HepG2 (cell line): Measurements from ENCODE around the gene CLEC9A. TPM values are rescaled to one million over a fixed set of nuclear protein-coding genes. Genes with fewer than 3 reads are reported as not detected.

Experiments
- ATAC-seq: fragments of 200-7000 bp; cut with Tn5 transposase; 3 replicates; pipeline ENCODE4 v1.9.1; 2020; ENCODE audit warnings: mild to moderate bottlenecking, moderate library complexity
- BruUV-seq: library from RNA; stranded (reverse); fragments of 400-500 nt; replicated peaks from 2 replicates; lab custom pipeline; 2021; lab: Mats Ljungman, UMichigan
- CTCF ChIA-PET: fragments of 300-600 bp; formaldehyde crosslinking; extraction: SDS; loops from one replicate; lab custom pipeline; 2021; ENCODE audit warnings: low total read pairs, inconsistent platforms, low intra/inter-chr PET ratio; lab: Yijun Ruan, JAX
- POLR2A ChIA-PET: fragments of 350-600 bp; sonication (Branson Sonifier 250); formaldehyde crosslinking; loops from one replicate; lab custom pipeline; 2020; ENCODE audit warnings: antibody characterized with exemption, inconsistent platforms; lab: Yijun Ruan, JAX
- DNase-seq: peaks from one replicate; pipeline ENCODE4 v3.0.0-alpha.2; 2015; ENCODE audit warnings: low spot score
- FAIRE-seq: peaks from 3 replicates; lab custom pipeline; 2011; peaks lifted over from hg19 to GRCh38; lab: Jason Lieb, UNC
- H2AFZ ChIP-seq: one replicate; pipeline ENCODE4 v1.6.1; 2011; ENCODE audit warnings: low read length, inconsistent platforms
- H3K27ac ChIP-seq: fragments of 300-600 bp; 3 replicates; pipeline ENCODE4 v1.8.0; 2011; ENCODE audit warnings: mixed run types, mild to moderate bottlenecking, mixed read lengths, low read length, inconsistent platforms; ENCODE audit not compliant: insufficient read depth; ENCODE audit errors: extremely low read length
- H3K27me3 ChIP-seq, 2 experiments: fragments of 200-600 bp in 1 of 2; 2 replicates in 1 of 2; 3 replicates in 1 of 2; pipeline versions ENCODE4 v1.6.0 to v1.8.0; 2011; ENCODE audit warnings: low read length in 2 of 2, mild to moderate bottlenecking in 2 of 2, moderate library complexity in 2 of 2, inconsistent platforms in 1 of 2; ENCODE audit not compliant: insufficient read depth in 2 of 2, control insufficient read depth in 1 of 2
- H3K36me3 ChIP-seq, 2 experiments: fragments of 200-600 bp in 1 of 2; replicated peaks in 1 of 2; 2 replicates in 1 of 2; 3 replicates in 1 of 2; pipeline versions ENCODE4 v1.5.1 to v1.8.0; 2011; ENCODE audit warnings: low read length in 2 of 2, inconsistent platforms in 1 of 2; ENCODE audit not compliant: insufficient read depth in 2 of 2, control insufficient read depth in 1 of 2
- H3K4me1 ChIP-seq: 2 replicates; pipeline ENCODE4 v1.5.1; 2012; ENCODE audit warnings: low read length, inconsistent platforms; ENCODE audit not compliant: insufficient read depth
- H3K4me2 ChIP-seq: 2 replicates; pipeline ENCODE4 v1.6.0; 2011; ENCODE audit warnings: low read depth, low read length, inconsistent platforms
- H3K4me3 ChIP-seq, 3 experiments: fragments of 200-600 bp in 1 of 3; sonication (generic), shearing (Covaris generic) in 1 of 3; replicated peaks in 1 of 3; 2 replicates each; pipeline ENCODE4 v1.5.1; 2011 to 2016; ENCODE audit warnings: low read length in 3 of 3, inconsistent platforms in 2 of 3, low read depth in 2 of 3, mild to moderate bottlenecking in 2 of 3, control low read depth in 1 of 3, mixed read lengths in 1 of 3; ENCODE audit not compliant: insufficient read depth in 1 of 3
- H3K79me2 ChIP-seq: one replicate; pipeline ENCODE4 v1.6.1; 2011; ENCODE audit warnings: low read length, inconsistent platforms; ENCODE audit not compliant: insufficient read depth
- H3K9ac ChIP-seq: 2 replicates; pipeline ENCODE4 v1.6.0; 2011; ENCODE audit warnings: mild to moderate bottlenecking, low read depth, low read length, inconsistent platforms; ENCODE audit not compliant: insufficient read depth
- H3K9me3 ChIP-seq: 2 replicates; pipeline ENCODE4 v1.5.1; 2012; ENCODE audit warnings: mild to moderate bottlenecking, low read length
- H4K20me1 ChIP-seq: 2 replicates; pipeline ENCODE4 v1.6.0; 2011; ENCODE audit warnings: inconsistent platforms, mild to moderate bottlenecking, low read length, moderate library complexity; ENCODE audit not compliant: insufficient read depth
- ATM ChIP-seq: fragments of 450-650 bp; IDR thresholded peaks from 2 replicates; pipeline ENCODE4 v1.7.1; 2017; ENCODE audit warnings: mild to moderate bottlenecking, borderline replicate concordance
- CHCHD3 ChIP-seq: sonication (generic); formaldehyde crosslinking; IDR thresholded peaks from 2 replicates; pipeline ENCODE4 v1.8.0; 2022; ENCODE audit warnings: mild to moderate bottlenecking, missing genetic modification reagents, moderate library complexity
- ETS1 ChIP-seq: sonication (generic); formaldehyde crosslinking; IDR thresholded peaks from 2 replicates; pipeline ENCODE4 v1.4.0; 2020; ENCODE audit warnings: missing genetic modification reagents
- HMG20B ChIP-seq: conservative IDR thresholded peaks from 2 replicates; pipeline ENCODE4 v1.6.1; 2016; ENCODE audit warnings: missing genetic modification reagents, missing compliant biosample characterization
- MEF2D ChIP-seq: sonication (generic); formaldehyde crosslinking; IDR thresholded peaks from 2 replicates; pipeline ENCODE4 v1.5.1; 2020; ENCODE audit warnings: mild to moderate bottlenecking, missing genetic modification reagents
- MIER3 ChIP-seq: IDR thresholded peaks from 2 replicates; pipeline ENCODE4 v1.6.1; 2016; ENCODE audit warnings: missing compliant biosample characterization, borderline replicate concordance
- NFE2L1 ChIP-seq: sonication (generic); formaldehyde crosslinking; IDR thresholded peaks from 2 replicates; pipeline ENCODE4 v1.4.0; 2020; ENCODE audit warnings: missing genetic modification reagents, mild to moderate bottlenecking, borderline replicate concordance
- PLRG1 ChIP-seq: fragments of 450-650 bp; conservative IDR thresholded peaks from 2 replicates; pipeline ENCODE4 v1.6.1; 2016
- POLR2AphosphoS5 ChIP-seq: IDR thresholded peaks from 2 replicates; pipeline ENCODE4 v1.6.1; 2012; ENCODE audit warnings: low read depth, low read length
- RBM22 ChIP-seq: fragments of 200-400 bp; formaldehyde crosslinking; optimal IDR thresholded peaks from 2 replicates; pipeline ENCODE3; 2017; ENCODE audit warnings: mild to moderate bottlenecking, low read length, moderate library complexity
- SMARCE1 ChIP-seq: fragments of 450-650 bp; IDR thresholded peaks from 2 replicates; pipeline ENCODE4 v1.6.1; 2017; ENCODE audit warnings: borderline replicate concordance
- SOX5 ChIP-seq: IDR thresholded peaks from 2 replicates; pipeline ENCODE4 v1.6.1; 2016; ENCODE audit warnings: borderline replicate concordance
- ZBTB21 ChIP-seq: sonication (generic); formaldehyde crosslinking; IDR thresholded peaks from 2 replicates; pipeline ENCODE4 v1.4.0; 2020; ENCODE audit warnings: missing genetic modification reagents
- ZBTB44 ChIP-seq: sonication (generic); formaldehyde crosslinking; IDR thresholded peaks from 2 replicates; pipeline ENCODE4 v1.4.0; 2020; ENCODE audit warnings: missing genetic modification reagents
- ZBTB7A ChIP-seq: sonication (generic); formaldehyde crosslinking; IDR thresholded peaks from 2 replicates; pipeline ENCODE4 v1.8.0; 2022; ENCODE audit warnings: mild to moderate bottlenecking, missing genetic modification reagents
- ZKSCAN1 ChIP-seq: fragments of 150-350 bp; IDR thresholded peaks from 2 replicates; pipeline ENCODE4 v1.6.1; 2014; ENCODE audit warnings: low read length
- ZNF335 ChIP-seq: sonication (generic); formaldehyde crosslinking; IDR thresholded peaks from 2 replicates; pipeline ENCODE4 v1.4.0; 2020; ENCODE audit warnings: missing genetic modification reagents
- ZNF703 ChIP-seq: sonication (generic); formaldehyde crosslinking; IDR thresholded peaks from 2 replicates; pipeline ENCODE4 v1.5.1; 2020; ENCODE audit warnings: missing genetic modification reagents, mild to moderate bottlenecking, moderate library complexity, borderline replicate concordance
- WGBS: methylation state at CpG from one replicate; pipeline ENCODE4 v1.1.6; 2017; ENCODE audit warnings: low lambda C conversion rate; 5-methylcytosine and 5-hydroxymethylcytosine counted together
- in situ Hi-C: cut with HindIII; loops from 2 replicates; pipeline ENCODE4 v1.10.0; 2017; ENCODE audit warnings: low pct_unique_long_range_greater_than_20kb; ENCODE audit not compliant: extremely low pct_ligation_motif_present
- intact Hi-C: fragments of 100-400 bp; cut with micrococcal nuclease; formaldehyde crosslinking; loops from one replicate; pipeline ENCODE4 v1.10.0; 2022; ENCODE audit not compliant: unreplicated experiment
- polyA plus RNA-seq, 8 experiments: library from polyadenylated mRNA; depleted of rRNA in 3 of 8; stranded (reverse) in 7 of 8; unstranded in 1 of 8; fragments of >200 nt; fragmentation: Illumina TruSeq in 4 of 8; extraction: Trizol in 4 of 8; gene quantifications; 2 replicates each; pipeline versions ENCODE4 v1.2.1 to v1.2.3, GENCODE V29; 2011 to 2016; ENCODE audit warnings: low read depth in 4 of 8, missing spikeins in 1 of 8, mixed read lengths in 1 of 8; ENCODE audit not compliant: insufficient read depth in 1 of 8
- total RNA-seq, 5 experiments: library from RNA; depleted of rRNA; stranded (reverse); fragments of >200 nt; fragmentation: Illumina TruSeq; extraction: Trizol; gene quantifications; 2 replicates each; pipeline ENCODE4 v1.2.3, GENCODE V29; 2016; ENCODE audit warnings: low read depth in 1 of 5
- TF ChIP-seq, protein P1 (sequence below): fragments of 450-650 bp; IDR thresholded peaks from 2 replicates; pipeline ENCODE4 v1.6.1; 2017

The CLEC9A gene
- total and polyA plus RNA-seq, 2 of the 13 experiments (the other 11 are each of a cell fraction or from before 2014, with no cell fraction given): not detected

DNA sequence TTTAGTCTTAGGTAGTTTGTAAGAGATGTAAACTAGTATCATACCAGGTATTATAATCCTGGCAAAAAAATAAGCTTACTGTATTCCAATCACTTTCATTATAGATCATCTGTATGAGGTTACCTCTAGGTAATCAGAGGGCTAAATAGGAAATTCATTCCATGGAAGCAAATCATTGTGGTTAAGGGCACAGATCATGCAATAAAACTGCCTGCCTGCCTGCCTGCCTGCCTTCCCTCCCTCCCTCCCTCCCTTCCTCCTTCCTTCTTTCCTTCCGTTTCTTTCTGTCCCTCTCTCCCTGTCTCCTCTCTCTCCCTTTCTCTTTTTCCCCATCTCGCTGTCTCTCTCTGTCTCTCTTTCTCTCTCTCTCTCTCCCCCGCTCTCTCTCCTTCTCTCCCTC is 3.2 kb upstream of the CLEC9A start:
- 16% methylated on average over 3 of the region's 3 CpGs for WGBS
- no peaks in the 10 kb centered on the region for H3K79me2 ChIP-seq
- ChIA-PET POLR2A (no interaction called here), CTCF (no interaction called here)
- in situ Hi-C loops (no loop called here), intact Hi-C loops (no loop called here)
- no TSS peak for BruUV-seq
- H3K9me3 ChIP-seq: no peaks in the 10 kb centered on the region
- H3K27me3 ChIP-seq: peaks cover 0 to 9% of the 10 kb centered on the region in 2 experiments; a peak in 2 of 5 replicates
- H3K4me2 ChIP-seq: no peak overlapping the region
- H3K27ac ChIP-seq: no peak overlapping the region
- ATAC-seq: no peak
- TF ChIP-seq ZBTB44 (CRISPR knock-in tag): no peak
- TF ChIP-seq MIER3: no peak
- TF ChIP-seq ZKSCAN1: no peak
- TF ChIP-seq ZBTB7A (CRISPR knock-in tag): no peak
- TF ChIP-seq ZNF335 (CRISPR knock-in tag): no peak
- no peak for TF ChIP-seq SMARCE1
- no peak for TF ChIP-seq PLRG1
- TF ChIP-seq ATM: no peak
- TF ChIP-seq MEF2D (CRISPR knock-in tag): no peak
- no peak for TF ChIP-seq SOX5 (CRISPR knock-in tag)
- TF ChIP-seq ZBTB21: no peak
- TF ChIP-seq NFE2L1 (CRISPR knock-in tag): no peak
- no peak for TF ChIP-seq CHCHD3 (CRISPR knock-in tag)
- TF ChIP-seq, protein P1, sequence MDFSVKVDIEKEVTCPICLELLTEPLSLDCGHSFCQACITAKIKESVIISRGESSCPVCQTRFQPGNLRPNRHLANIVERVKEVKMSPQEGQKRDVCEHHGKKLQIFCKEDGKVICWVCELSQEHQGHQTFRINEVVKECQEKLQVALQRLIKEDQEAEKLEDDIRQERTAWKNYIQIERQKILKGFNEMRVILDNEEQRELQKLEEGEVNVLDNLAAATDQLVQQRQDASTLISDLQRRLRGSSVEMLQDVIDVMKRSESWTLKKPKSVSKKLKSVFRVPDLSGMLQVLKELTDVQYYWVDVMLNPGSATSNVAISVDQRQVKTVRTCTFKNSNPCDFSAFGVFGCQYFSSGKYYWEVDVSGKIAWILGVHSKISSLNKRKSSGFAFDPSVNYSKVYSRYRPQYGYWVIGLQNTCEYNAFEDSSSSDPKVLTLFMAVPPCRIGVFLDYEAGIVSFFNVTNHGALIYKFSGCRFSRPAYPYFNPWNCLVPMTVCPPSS: no peak
- no peak for TF ChIP-seq ZNF703 (CRISPR knock-in tag)
- TF ChIP-seq HMG20B (CRISPR knock-in tag): no peak
- TF ChIP-seq RBM22: no peak
- no peak for TF ChIP-seq POLR2AphosphoS5
- no peak for TF ChIP-seq ETS1 (CRISPR knock-in tag)
- no peak for DNase-seq
- no peak overlapping the region for H3K4me3 ChIP-seq
- no peaks in the 10 kb centered on the region for H3K36me3 ChIP-seq
- H2AFZ ChIP-seq: no peak overlapping the region
- H3K4me1 ChIP-seq: no peaks in the 10 kb centered on the region
- FAIRE-seq: no peak
- no peaks in the 10 kb centered on the region for H4K20me1 ChIP-seq
- H3K9ac ChIP-seq: no peak overlapping the region
